ENCODE measurements around the gene PRDM16.

GRCh38 chr1:3405491-3405890, 336.5 kb downstream of the PRDM16 start:
- no peak for TF ChIP-seq CTCF (IDR thresholded peaks at IDR 0.05 in 2 of 3, conservative IDR thresholded peaks at IDR 0.05 in 1 of 3; ENCODE audit: borderline replicate concordance in 1 of 3, insufficient read depth in 1 of 3, low read depth in 2 of 3, low read length in 2 of 3)
- no peak for TF ChIP-seq POLR2A (IDR thresholded peaks at IDR 0.05; ENCODE audit: borderline replicate concordance, extremely low read depth, insufficient read depth, insufficient read length)
- no peak for TF ChIP-seq ZFX (IDR thresholded peaks at IDR 0.05)
- no peak for TF ChIP-seq POLR2AphosphoS5 (IDR thresholded peaks at IDR 0.05; ENCODE audit: low read depth, low read length)
- TF ChIP-seq ZNF274 (IDR thresholded peaks at IDR 0.05; ENCODE audit: low read depth, low read length): no peak
- TF ChIP-seq FOSL1 (IDR thresholded peaks at IDR 0.05; ENCODE audit: low read depth): no peak
- no peak for TF ChIP-seq EZH2phosphoT487 (IDR thresholded peaks at IDR 0.05; ENCODE audit: borderline replicate concordance)
